Heart left ventricle (tissue), 13 donors: Measurements from ENCODE around the gene RPUSD2.
A peak's percentile ranks its signal among the peaks of the same experiment; 100 is the strongest.

Source experiments
- POLR2A ChIP-seq, 2 donors: fragments of 450-650 bp; IDR thresholded peaks; one replicate each; pipeline ENCODE4 v1.6.1; 2017; ENCODE audit warnings: antibody characterized with exemption in 2 of 2, mild to moderate bottlenecking in 2 of 2, moderate library complexity in 2 of 2
- TF ChIP-seq, protein P1 (sequence below), 12 donors: fragments of 200-600 bp; sonication (generic) in 4 of 12; IDR thresholded peaks; one replicate each; pipeline versions ENCODE4 v1.5.0 to v1.8.0; 2018 to 2022; ENCODE audit warnings: antibody characterized with exemption in 12 of 12, mild to moderate bottlenecking in 5 of 12
- donor health status: ischemic (EF 13 %, LVEDD 7.1; RV severe dilation, severe dysfunction).
- donor health status: DM: no; HTN: yes; CAD: no.
- donor health status: DM: no; HTN: no; CAD: no.
- donor health status: ischemic (EF 25% LVEDD 6.9; RV normal size, moderate dysfunction).
- donor health status: ischemic (EF 25% LVEDD 5.7; RV mildly dilated, moderate dysfunction).
- donor health status: ischemic (EF 35%, LVEDD 5.7; RV mildly dilated, moderate dysfunction).
- donor health status: nonischemic (EF 11% LVEDD 7.7; RV severe dilation, severe dysfunction).
- donor health status: DM: yes; HTN: yes; CAD: no.
- donor health status: PGD.
- donor health status: ischemic (EF 29% LVEDD 5.4; RV normal size, mild dysfunction).
- donor health status: nonischemic (EF 23%, LVEDD 6.1; RV moderate dilation, normal function).

DNA sequence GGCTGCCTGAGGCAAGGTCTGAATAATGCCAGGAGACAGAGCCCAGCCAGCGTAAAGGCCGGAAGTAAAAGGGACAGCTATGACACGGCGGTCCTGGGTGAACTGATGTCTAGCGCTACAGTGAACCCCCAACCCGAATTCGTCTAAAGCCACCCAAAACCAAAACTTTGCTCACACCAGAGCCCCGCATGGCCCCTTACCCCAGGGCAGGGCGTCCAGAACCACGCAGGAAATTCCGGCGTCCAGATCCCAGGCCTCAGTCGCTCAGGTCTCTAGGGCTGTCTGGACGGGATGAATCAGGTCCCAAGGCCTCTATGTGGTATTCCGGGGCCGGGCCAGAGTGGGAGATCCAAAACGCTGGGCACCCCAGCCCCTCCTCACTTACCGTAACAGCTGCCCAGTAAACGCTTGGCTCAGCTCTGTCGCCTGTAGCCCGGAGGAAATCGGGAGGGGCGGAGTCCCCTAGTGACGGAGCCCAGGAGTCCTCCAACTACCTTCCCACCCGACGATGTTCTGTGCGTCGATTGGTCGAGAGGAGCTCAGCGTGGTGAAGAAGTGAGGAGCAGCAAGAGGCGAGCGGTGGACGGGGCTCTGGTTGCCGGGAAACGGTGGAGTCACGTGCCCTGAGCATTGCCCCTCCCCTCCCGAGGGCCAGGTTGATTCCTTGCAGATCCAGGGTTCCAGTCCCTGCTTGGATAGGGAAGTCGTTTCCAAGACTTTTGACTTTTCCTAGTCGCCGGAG, 4.3 kb upstream of the RPUSD2 start, which contains the start of gene CCDC32:
- TF ChIP-seq, protein P1, sequence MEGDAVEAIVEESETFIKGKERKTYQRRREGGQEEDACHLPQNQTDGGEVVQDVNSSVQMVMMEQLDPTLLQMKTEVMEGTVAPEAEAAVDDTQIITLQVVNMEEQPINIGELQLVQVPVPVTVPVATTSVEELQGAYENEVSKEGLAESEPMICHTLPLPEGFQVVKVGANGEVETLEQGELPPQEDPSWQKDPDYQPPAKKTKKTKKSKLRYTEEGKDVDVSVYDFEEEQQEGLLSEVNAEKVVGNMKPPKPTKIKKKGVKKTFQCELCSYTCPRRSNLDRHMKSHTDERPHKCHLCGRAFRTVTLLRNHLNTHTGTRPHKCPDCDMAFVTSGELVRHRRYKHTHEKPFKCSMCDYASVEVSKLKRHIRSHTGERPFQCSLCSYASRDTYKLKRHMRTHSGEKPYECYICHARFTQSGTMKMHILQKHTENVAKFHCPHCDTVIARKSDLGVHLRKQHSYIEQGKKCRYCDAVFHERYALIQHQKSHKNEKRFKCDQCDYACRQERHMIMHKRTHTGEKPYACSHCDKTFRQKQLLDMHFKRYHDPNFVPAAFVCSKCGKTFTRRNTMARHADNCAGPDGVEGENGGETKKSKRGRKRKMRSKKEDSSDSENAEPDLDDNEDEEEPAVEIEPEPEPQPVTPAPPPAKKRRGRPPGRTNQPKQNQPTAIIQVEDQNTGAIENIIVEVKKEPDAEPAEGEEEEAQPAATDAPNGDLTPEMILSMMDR (IDR thresholded peaks at IDR 0.05): peak in 1 of 12 donors; percentile 17
- TF ChIP-seq POLR2A (IDR thresholded peaks at IDR 0.05): peak in 1 of 2 donors; percentile 88
